IMR-90 (cell line): ENCODE results near the gene RIMKLA. TPM values are rescaled to one million over a fixed set of nuclear protein-coding genes. Genes with fewer than 3 reads are reported as not detected.

Experiments
- ATAC-seq: fragments of 200-7000 bp; cut with Tn5 transposase; 2 replicates; pipeline ENCODE4 v1.9.1; 2020; ENCODE audit warnings: low read depth, mild to moderate bottlenecking, moderate library complexity
- BruUV-seq: library from RNA; stranded (reverse); fragments of 400-500 nt; replicated peaks from 2 replicates; lab custom pipeline; 2021; lab: Mats Ljungman, UMichigan
- CTCF ChIA-PET: fragments of 300-600 bp; formaldehyde crosslinking; extraction: SDS; loops from one replicate; lab custom pipeline; 2021; ENCODE audit warnings: antibody characterized with exemption; lab: Yijun Ruan, JAX
- POLR2A ChIA-PET: fragments of 300-600 bp; sonication (Branson Sonifier 250); formaldehyde crosslinking; loops from one replicate; lab custom pipeline; 2022; ENCODE audit warnings: antibody characterized with exemption; ENCODE audit not compliant: unreplicated experiment; lab: Charles Lee
- DNase-seq: peaks from one replicate; pipeline ENCODE4 v3.0.0; 2013
- H2AFZ ChIP-seq: replicated peaks from 2 replicates; pipeline ENCODE3; 2013; ENCODE audit warnings: low read length, mild to moderate bottlenecking; ENCODE audit not compliant: poor library complexity
- H2AK5ac ChIP-seq: 2 replicates; pipeline ENCODE4 v1.6.1; 2013; ENCODE audit warnings: low read depth, low read length, inconsistent platforms
- H2AK9ac ChIP-seq: replicated peaks from 2 replicates; pipeline ENCODE3; 2013; ENCODE audit warnings: mild to moderate bottlenecking, low read depth, low read length, moderate library complexity; ENCODE audit not compliant: poor library complexity
- H2BK120ac ChIP-seq: 2 replicates; pipeline ENCODE4 v1.6.1; 2013; ENCODE audit warnings: low read depth, low read length, inconsistent platforms
- H2BK15ac ChIP-seq: 3 replicates; pipeline ENCODE4 v1.6.1; 2013; ENCODE audit warnings: low read depth, low read length, inconsistent platforms
- H2BK20ac ChIP-seq: 2 replicates; pipeline ENCODE4 v1.6.1; 2013; ENCODE audit warnings: low read depth, mild to moderate bottlenecking, inconsistent platforms, low read length, moderate library complexity
- H2BK5ac ChIP-seq: 2 replicates; pipeline ENCODE4 v1.6.1; 2013; ENCODE audit warnings: mild to moderate bottlenecking, low read depth, low read length, inconsistent platforms; ENCODE audit not compliant: poor library complexity, severe bottlenecking
- H3K14ac ChIP-seq: replicated peaks from 2 replicates; pipeline ENCODE4 v1.6.1; 2013; ENCODE audit warnings: low read depth, low read length, inconsistent platforms
- H3K18ac ChIP-seq: 2 replicates; pipeline ENCODE4 v1.6.1; 2013; ENCODE audit warnings: low read depth, low read length, control low read depth
- H3K23ac ChIP-seq: 2 replicates; pipeline ENCODE4 v1.6.1; 2013; ENCODE audit warnings: low read depth, low read length, inconsistent platforms
- H3K27ac ChIP-seq: 2 replicates; pipeline ENCODE4 v1.5.1; 2013; ENCODE audit warnings: mild to moderate bottlenecking, control low read depth, low read length; ENCODE audit not compliant: insufficient read depth
- H3K27me3 ChIP-seq: 2 replicates; pipeline ENCODE4 v1.6.1; 2013; ENCODE audit warnings: low read length; ENCODE audit not compliant: control insufficient read depth, insufficient read depth
- H3K36me3 ChIP-seq: 2 replicates; pipeline ENCODE4 v1.6.1; 2013; ENCODE audit warnings: low read length, mixed read lengths; ENCODE audit not compliant: control insufficient read depth, insufficient read depth
- H3K4ac ChIP-seq: 2 replicates; pipeline ENCODE4 v1.6.1; 2013; ENCODE audit warnings: low read depth, low read length, inconsistent platforms
- H3K4me1 ChIP-seq: 2 replicates; pipeline ENCODE4 v1.6.1; 2013; ENCODE audit warnings: low read length, mixed read lengths; ENCODE audit not compliant: control insufficient read depth, insufficient read depth
- H3K4me2 ChIP-seq: 2 replicates; pipeline ENCODE4 v1.6.1; 2013; ENCODE audit warnings: low read depth, mild to moderate bottlenecking, control low read depth, low read length, moderate library complexity
- H3K4me3 ChIP-seq: 2 replicates; pipeline ENCODE4 v1.5.1; 2013; ENCODE audit warnings: low read depth, mild to moderate bottlenecking, control low read depth, low read length, moderate library complexity; ENCODE audit not compliant: insufficient read depth
- H3K56ac ChIP-seq: 2 replicates; pipeline ENCODE4 v1.6.1; 2013; ENCODE audit warnings: low read length, inconsistent platforms; ENCODE audit not compliant: insufficient read depth; ENCODE audit errors: extremely low read depth
- H3K79me1 ChIP-seq, 2 experiments: 2 replicates each; pipeline ENCODE4 v1.6.1; 2013; ENCODE audit warnings: low read length in 2 of 2, inconsistent platforms in 1 of 2, low read depth in 1 of 2
- H3K9ac ChIP-seq: 2 replicates; pipeline ENCODE4 v1.6.1; 2013; ENCODE audit warnings: low read depth, low read length, control low read depth
- H3K9me1 ChIP-seq: 2 replicates; pipeline ENCODE4 v1.6.1; 2013; ENCODE audit warnings: low read length, inconsistent platforms; ENCODE audit not compliant: insufficient read depth
- H3K9me3 ChIP-seq: 2 replicates; pipeline ENCODE4 v1.6.1; 2013; ENCODE audit warnings: low read length; ENCODE audit not compliant: control insufficient read depth, insufficient read depth
- H4K20me1 ChIP-seq: 2 replicates; pipeline ENCODE4 v1.6.1; 2013; ENCODE audit warnings: low read length, inconsistent platforms; ENCODE audit not compliant: insufficient read depth
- H4K5ac ChIP-seq: 2 replicates; pipeline ENCODE4 v1.6.1; 2013; ENCODE audit warnings: mild to moderate bottlenecking, low read depth, low read length, control low read depth
- H4K8ac ChIP-seq, 2 experiments: 2 replicates each; pipeline ENCODE4 v1.6.1; 2013; ENCODE audit warnings: low read depth in 2 of 2, low read length in 2 of 2, control low read depth in 1 of 2, inconsistent platforms in 1 of 2
- H4K91ac ChIP-seq: 2 replicates; pipeline ENCODE4 v1.6.1; 2013; ENCODE audit warnings: low read depth, low read length, inconsistent platforms; ENCODE audit not compliant: insufficient read depth
- BHLHE40 ChIP-seq: fragments of 150-350 bp; IDR thresholded peaks from 2 replicates; pipeline ENCODE4 v1.6.1; 2016; ENCODE audit warnings: mild to moderate bottlenecking, low read depth, low read length
- ELK1 ChIP-seq: fragments of 150-350 bp; IDR thresholded peaks from 2 replicates; pipeline ENCODE4 v1.6.1; 2016; ENCODE audit warnings: low read depth, mild to moderate bottlenecking, low read length, moderate library complexity, borderline replicate concordance
- POLR2A ChIP-seq: IDR thresholded peaks from 2 replicates; pipeline ENCODE4 v1.6.1; 2012; ENCODE audit warnings: mild to moderate bottlenecking, low read depth, low read length
- RCOR1 ChIP-seq: IDR thresholded peaks from 2 replicates; pipeline ENCODE4 v1.6.1; 2012; ENCODE audit warnings: mild to moderate bottlenecking, low read length, improper control_type of control experiment; ENCODE audit not compliant: insufficient replicate concordance
- RFX5 ChIP-seq: IDR thresholded peaks from 2 replicates; pipeline ENCODE4 v1.8.0; 2012; ENCODE audit warnings: low read depth, mild to moderate bottlenecking, low read length, moderate library complexity
- SMC3 ChIP-seq: fragments of 150-350 bp; IDR thresholded peaks from 2 replicates; pipeline ENCODE4 v1.6.1; 2016; ENCODE audit warnings: low read depth, mild to moderate bottlenecking, antibody characterized with exemption, low read length, moderate library complexity
- WGBS, 2 experiments: methylation state at CpG; one replicate each; pipeline versions ENCODE4 v1.1.5 to v1.1.7; 2013; ENCODE audit warnings: missing lambda C conversion rate in 2 of 2; ENCODE audit not compliant: insufficient read length in 1 of 2; ENCODE audit errors: extremely low coverage in 2 of 2; 5-methylcytosine and 5-hydroxymethylcytosine counted together
- dilution Hi-C: fragments of 300-500 bp; cut with HindIII; formaldehyde crosslinking; loops from one replicate; pipeline ENCODE4 v1.14.3; 2018; ENCODE audit warnings: low sequenced_read_pairs; ENCODE audit not compliant: unreplicated experiment
- in situ Hi-C: fragments of 300-500 bp; cut with MboI; formaldehyde crosslinking; loops from 3 replicates; pipeline ENCODE4 v1.14.3; 2019; ENCODE audit warnings: low sequenced_read_pairs, inconsistent platforms, mixed read lengths
- intact Hi-C: fragments of 100-400 bp; cut with micrococcal nuclease; formaldehyde crosslinking; loops from 2 replicates; pipeline ENCODE4 v1.10.0; 2022
- polyA plus RNA-seq, 3 experiments: library from polyadenylated mRNA; depleted of rRNA; stranded (reverse); fragments of >200 nt; gene quantifications; 2 replicates each; pipeline ENCODE4 v1.2.3, GENCODE V29; 2012; ENCODE audit warnings: low replicate concordance in 1 of 3
- total RNA-seq: library from RNA; depleted of rRNA; stranded (reverse); fragments of >200 nt; gene quantifications from 2 replicates; pipeline ENCODE4 v1.2.3, GENCODE V29; 2012
- TF ChIP-seq, protein P1 (sequence below): fragments of 150-350 bp; IDR thresholded peaks from 2 replicates; pipeline ENCODE4 v1.6.1; 2017; ENCODE audit warnings: mild to moderate bottlenecking, antibody characterized with exemption, low read length, low read depth

The RIMKLA gene
- total and polyA plus RNA-seq, 2 of the 4 experiments (the other 2 are of a cell fraction), result not detected

GRCh38 chr1:42442662-42443061 is 62.1 kb downstream of the RIMKLA start:
- H2AFZ ChIP-seq, result no peak overlapping the region
- WGBS, 2 experiments, result no CpG with 5 or more reads among the region's 2 CpGs

More at GRCh38 chr1:42442662-42443061, 62.1 kb downstream of the RIMKLA start:
- Histone ChIP-seq H3K27me3 (peaks cover 4% of the 10 kb centered on the region; the same call in 1 of the 2 replicates), H3K18ac (no peak overlapping the region), H3K27ac (no peak overlapping the region), H3K36me3 (no peaks in the 10 kb centered on the region), H2AK5ac (no peak overlapping the region), H3K9ac (no peak overlapping the region), H3K4me1 (peaks cover 1% of the 10 kb centered on the region; the same call in 1 of the 2 replicates), H3K4me2 (no peak overlapping the region), H2BK120ac (no peak overlapping the region), H4K5ac (no peak overlapping the region), H2BK20ac (no peak overlapping the region), H3K4ac (no peak overlapping the region), H3K23ac (no peak overlapping the region), H3K14ac (no peak overlapping the region), H2AK9ac (no peak overlapping the region), H3K9me3 (no peaks in the 10 kb centered on the region), H2BK15ac (no peak overlapping the region), H3K79me1 (no peaks in the 10 kb centered on the region), H4K8ac (no peak overlapping the region), H2BK5ac (no peak overlapping the region), H4K20me1 (no peaks in the 10 kb centered on the region), H3K9me1 (no peaks in the 10 kb centered on the region), H3K56ac (no peak overlapping the region), H4K91ac (no peak overlapping the region), H3K4me3 (no peak overlapping the region)
- TF ChIP-seq RCOR1 (no peak), BHLHE40 (no peak), POLR2A (no peak), SMC3 (no peak), ELK1 (no peak), RFX5 (no peak)
- TF ChIP-seq, protein P1, sequence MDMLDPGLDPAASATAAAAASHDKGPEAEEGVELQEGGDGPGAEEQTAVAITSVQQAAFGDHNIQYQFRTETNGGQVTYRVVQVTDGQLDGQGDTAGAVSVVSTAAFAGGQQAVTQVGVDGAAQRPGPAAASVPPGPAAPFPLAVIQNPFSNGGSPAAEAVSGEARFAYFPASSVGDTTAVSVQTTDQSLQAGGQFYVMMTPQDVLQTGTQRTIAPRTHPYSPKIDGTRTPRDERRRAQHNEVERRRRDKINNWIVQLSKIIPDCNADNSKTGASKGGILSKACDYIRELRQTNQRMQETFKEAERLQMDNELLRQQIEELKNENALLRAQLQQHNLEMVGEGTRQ, result no peak
- DNase-seq (no peak), ATAC-seq (no peak)
- dilution Hi-C loops (no loop called here), in situ Hi-C loops (no loop called here), intact Hi-C loops (no loop called here)
- ChIA-PET CTCF (no interaction called here), POLR2A (no interaction called here)
- no TSS peak for BruUV-seq
